Astrocyte (in vitro differentiated cells and primary cell): ENCODE results near the gene POU6F1. TPM values are rescaled to one million over a fixed set of nuclear protein-coding genes. Genes with fewer than 3 reads are reported as not detected.

Experiments
- DNase-seq: peaks from one replicate; pipeline ENCODE4 v3.0.0-alpha.2; 2010; ENCODE audit warnings: low read depth
- FAIRE-seq: peaks from 2 replicates; lab custom pipeline; 2011; peaks lifted over from hg19 to GRCh38; lab: Jason Lieb, UNC
- H2AFZ ChIP-seq: 2 replicates; pipeline ENCODE4 v1.6.0; 2012; ENCODE audit warnings: low read depth, low read length, inconsistent platforms
- H3K27ac ChIP-seq: 2 replicates; pipeline ENCODE4 v1.5.1; 2011; ENCODE audit warnings: low read depth, low read length, inconsistent platforms
- H3K27me3 ChIP-seq: 2 replicates; pipeline ENCODE4 v1.6.0; 2011; ENCODE audit warnings: low read length, inconsistent platforms; ENCODE audit not compliant: insufficient read depth
- H3K36me3 ChIP-seq: 2 replicates; pipeline ENCODE4 v1.5.1; 2011; ENCODE audit warnings: low read length, inconsistent platforms; ENCODE audit not compliant: insufficient read depth
- H3K4me1 ChIP-seq: 2 replicates; pipeline ENCODE4 v1.5.1; 2011; ENCODE audit warnings: low read length, inconsistent platforms; ENCODE audit not compliant: insufficient read depth
- H3K4me2 ChIP-seq: 2 replicates; pipeline ENCODE4 v1.6.0; 2012; ENCODE audit warnings: low read length, inconsistent platforms
- H3K4me3 ChIP-seq: 2 replicates; pipeline ENCODE4 v1.5.1; 2011; ENCODE audit warnings: low read depth, mild to moderate bottlenecking, low read length, inconsistent platforms; ENCODE audit not compliant: insufficient read depth
- H3K79me2 ChIP-seq: 2 replicates; pipeline ENCODE4 v1.6.0; 2012; ENCODE audit warnings: mild to moderate bottlenecking, low read length, inconsistent platforms; ENCODE audit not compliant: insufficient read depth
- H3K9ac ChIP-seq: 2 replicates; pipeline ENCODE4 v1.6.0; 2012; ENCODE audit warnings: mild to moderate bottlenecking, low read length, inconsistent platforms
- H3K9me3 ChIP-seq: 2 replicates; pipeline ENCODE4 v1.5.1; 2012; ENCODE audit warnings: low read depth, mild to moderate bottlenecking, low read length, inconsistent platforms; ENCODE audit not compliant: insufficient read depth
- H4K20me1 ChIP-seq: 2 replicates; pipeline ENCODE4 v1.6.0; 2012; ENCODE audit warnings: low read length, inconsistent platforms; ENCODE audit not compliant: insufficient read depth
- H3K27ac Mint-ChIP-seq: one replicate; pipeline ENCODE4 v1.8.0; 2021; ENCODE audit warnings: mild to moderate bottlenecking, mixed read lengths; ENCODE audit not compliant: unreplicated experiment
- H3K27me3 Mint-ChIP-seq: one replicate; pipeline ENCODE4 v1.8.0; 2021; ENCODE audit warnings: low read depth, mixed read lengths; ENCODE audit not compliant: unreplicated experiment
- H3K36me3 Mint-ChIP-seq: one replicate; pipeline ENCODE4 v1.8.0; 2021; ENCODE audit warnings: low read depth, mixed read lengths; ENCODE audit not compliant: unreplicated experiment
- H3K4me1 Mint-ChIP-seq: one replicate; pipeline ENCODE4 v1.8.0; 2021; ENCODE audit warnings: low read depth, mixed read lengths; ENCODE audit not compliant: unreplicated experiment
- H3K4me3 Mint-ChIP-seq: one replicate; pipeline ENCODE4 v1.8.0; 2021; ENCODE audit warnings: mild to moderate bottlenecking, moderate library complexity, mixed read lengths; ENCODE audit not compliant: unreplicated experiment
- H3K9me3 Mint-ChIP-seq: one replicate; pipeline ENCODE4 v1.8.0; 2021; ENCODE audit warnings: mild to moderate bottlenecking, mixed read lengths; ENCODE audit not compliant: unreplicated experiment
- CTCF ChIP-seq: IDR thresholded peaks from 2 replicates; pipeline ENCODE4 v1.5.1; 2011; ENCODE audit warnings: low read depth, mild to moderate bottlenecking, inconsistent platforms, low read length, moderate library complexity; ENCODE audit not compliant: insufficient read depth
- EZH2 ChIP-seq: IDR thresholded peaks from 2 replicates; pipeline ENCODE4 v1.6.1; 2012; ENCODE audit warnings: mild to moderate bottlenecking, low read length, inconsistent platforms; ENCODE audit not compliant: insufficient read depth
- total RNA-seq: library from RNA; stranded (reverse); gene quantifications from 2 replicates; pipeline ENCODE4 v1.2.1, GENCODE V29; 2021

Gene POU6F1
- total RNA-seq, 1 donor from 2014 or later: 3.6 TPM

- TF ChIP-seq EZH2 (no peak), CTCF (no peak)
- DNase-seq: no peak
Observed at GRCh38 chr12:51218607-51219161, 822 bp upstream of the POU6F1 start.

GRCh38 chr12:51217133-51217967 is 512 bp downstream of the POU6F1 start:
- Histone ChIP-seq H3K9me3 (no peaks in the 10 kb centered on the region), H3K36me3 (no peaks in the 10 kb centered on the region), H4K20me1 (no peaks in the 10 kb centered on the region), H3K79me2 (peaks cover 14% of the 10 kb centered on the region), H3K27me3 (no peaks in the 10 kb centered on the region), H3K4me2 (peak overlapping the region; percentile 95), H3K9ac (peak overlapping the region; percentile 88), H3K4me1 (peaks cover 17% of the 10 kb centered on the region), H3K27ac (peak overlapping the region; percentile 82), H3K4me3 (peak overlapping the region; percentile 76), H2AFZ (peak overlapping the region; percentile 89)
- no peaks in the 10 kb centered on the region for H3K9me3 Mint-ChIP-seq
- peak overlapping the region; percentile 85 for H3K4me3 Mint-ChIP-seq
- peaks cover under 1% of the 10 kb centered on the region for H3K36me3 Mint-ChIP-seq
- H3K27me3 Mint-ChIP-seq: no peaks in the 10 kb centered on the region
- TF ChIP-seq CTCF (no peak), EZH2 (no peak)
- no peak for FAIRE-seq
- no peak for DNase-seq
- no peak overlapping the region for H3K27ac Mint-ChIP-seq
- peaks cover 8% of the 10 kb centered on the region for H3K4me1 Mint-ChIP-seq

More at GRCh38 chr12:51218607-51219161, 822 bp upstream of the POU6F1 start:
- peaks cover 8% of the 10 kb centered on the region for H3K4me1 Mint-ChIP-seq
- Histone ChIP-seq H3K9ac (peak overlapping the region; percentile 88), H3K79me2 (peaks cover 14% of the 10 kb centered on the region), H3K4me1 (peaks cover 17% of the 10 kb centered on the region), H3K27ac (peak overlapping the region; percentile 82), H4K20me1 (no peaks in the 10 kb centered on the region), H3K4me2 (peak overlapping the region; percentile 95), H3K4me3 (peak overlapping the region; percentile 76), H2AFZ (peak overlapping the region; percentile 89), H3K27me3 (no peaks in the 10 kb centered on the region), H3K36me3 (no peaks in the 10 kb centered on the region), H3K9me3 (no peaks in the 10 kb centered on the region)
- H3K27me3 Mint-ChIP-seq: no peaks in the 10 kb centered on the region
- FAIRE-seq: no peak
- peaks cover 3% of the 10 kb centered on the region for H3K36me3 Mint-ChIP-seq
- H3K9me3 Mint-ChIP-seq: no peaks in the 10 kb centered on the region
- H3K27ac Mint-ChIP-seq: peak overlapping the region; percentile 69
- peak overlapping the region; percentile 85 for H3K4me3 Mint-ChIP-seq
